HG03439 (cell line): ENCODE results near the gene BAZ2B.

ENCODE experiments used
- ATAC-seq: cut with Tn5 transposase; IDR thresholded peaks from one replicate; pipeline ENCODE4 v1.9.1; 2021; ENCODE audit warnings: mild to moderate bottlenecking, moderate library complexity; ENCODE audit not compliant: unreplicated experiment

The BAZ2B gene

DNA sequence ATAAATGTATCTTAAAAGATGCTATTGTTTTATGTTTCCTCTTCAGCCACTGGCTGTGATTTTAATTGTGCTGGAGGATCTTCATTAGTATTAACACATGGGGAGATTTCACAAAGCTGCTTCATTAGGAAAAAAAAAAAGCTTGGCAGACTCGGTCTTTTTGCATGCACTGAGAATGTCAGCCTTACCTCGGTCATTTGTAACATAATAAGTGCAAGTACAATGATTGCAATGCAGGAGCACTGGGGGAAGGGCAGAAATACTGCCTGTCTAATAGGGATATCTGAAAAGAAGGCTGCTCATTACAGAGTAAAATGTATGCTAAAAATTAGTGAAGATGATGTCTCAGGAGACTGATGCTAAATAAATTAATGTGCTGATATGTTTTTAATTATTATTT lies 1.3 kb upstream of the BAZ2B start:
- ATAC-seq, result no peak

DNA sequence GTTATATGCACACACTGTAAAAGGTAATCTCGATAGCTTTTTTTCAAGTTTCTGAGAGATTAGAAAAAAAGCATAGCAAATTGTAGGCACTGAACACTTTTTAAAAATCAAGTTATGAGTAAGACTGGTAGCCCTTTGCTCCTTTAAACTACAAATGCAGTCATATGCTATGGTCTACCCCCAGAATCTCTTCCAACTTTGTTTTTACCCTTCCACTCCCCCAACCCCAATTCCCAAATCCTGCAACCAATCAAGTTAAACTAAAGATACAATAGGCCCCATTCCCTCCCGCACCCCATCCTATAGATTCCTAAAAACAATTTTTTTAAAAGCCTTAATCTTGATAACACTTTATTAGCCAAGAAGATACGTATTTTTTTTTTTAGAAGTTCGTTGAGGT lies 752 bp upstream of the BAZ2B start:
- ATAC-seq, result no peak

DNA sequence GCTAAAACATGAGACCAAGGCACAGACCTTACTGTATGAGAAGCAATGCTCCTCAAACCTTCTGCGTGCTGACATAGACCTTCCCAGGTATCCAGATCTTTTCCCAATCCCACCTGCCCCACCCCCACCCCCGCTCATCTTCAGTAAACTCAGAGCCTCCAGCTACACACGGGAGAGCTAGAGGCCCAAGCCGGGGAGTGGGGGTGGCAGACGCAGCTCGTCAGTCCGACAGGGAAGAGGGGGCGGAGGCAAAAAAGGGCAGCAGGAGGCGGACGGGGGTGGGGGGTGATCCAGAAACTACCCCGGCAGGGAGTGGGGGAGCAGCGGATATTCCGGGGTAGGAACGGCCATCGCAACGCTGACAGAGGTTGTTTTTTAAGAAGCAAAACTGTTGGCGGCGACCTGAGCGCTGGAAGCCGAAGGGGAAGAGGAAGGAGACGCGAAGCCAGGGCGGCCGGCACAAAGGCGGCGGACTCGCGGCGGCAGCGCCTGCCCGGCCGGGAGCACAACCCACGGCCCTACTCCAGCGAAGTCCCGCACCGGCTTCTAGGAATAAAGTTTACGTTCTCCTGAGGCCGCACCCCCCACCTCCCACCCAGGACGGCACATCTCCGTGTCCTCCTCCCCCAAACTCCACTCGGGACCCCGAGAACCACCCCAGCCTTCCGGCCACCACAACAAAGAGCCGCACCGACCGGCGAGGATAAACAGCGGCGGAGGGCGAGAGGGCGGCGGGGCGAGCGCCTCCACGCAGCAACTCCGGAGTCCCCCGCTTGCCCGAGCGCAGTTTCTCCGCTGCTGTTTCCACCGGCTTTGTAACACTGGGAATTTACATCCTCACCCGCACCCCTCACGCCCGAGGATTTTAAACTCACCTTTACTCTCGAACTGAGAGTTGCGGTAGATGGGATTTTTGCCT lies 722 bp downstream of the BAZ2B start:
- ATAC-seq, result peak; percentile 75

GRCh38 chr2:159614534-159615366 lies 1.6 kb downstream of the BAZ2B start:
- peak; percentile 4 for ATAC-seq

GRCh38 chr2:159613651-159614285 lies 2.6 kb downstream of the BAZ2B start:
- no peak for ATAC-seq

DNA sequence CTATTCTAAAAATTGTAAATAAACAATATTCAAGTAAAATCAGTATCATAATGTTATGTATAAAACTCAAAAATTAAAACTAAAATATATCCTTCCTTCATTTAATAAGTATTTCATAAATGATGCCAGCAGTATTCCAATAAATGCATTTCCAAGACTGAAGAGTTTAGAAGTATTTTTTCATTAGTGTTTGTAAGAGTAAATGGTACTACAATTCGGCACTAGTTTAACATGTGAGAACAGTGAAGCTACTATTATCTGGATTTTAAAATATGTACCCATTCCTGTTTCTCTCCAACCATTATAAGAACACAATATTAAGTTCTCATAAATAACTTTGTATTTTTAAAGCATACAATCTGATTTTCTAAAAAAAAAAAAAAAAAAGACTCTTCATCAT lies 3.3 kb downstream of the BAZ2B start:
- no peak for ATAC-seq

GRCh38 chr2:159612255-159612901 lies 4.0 kb downstream of the BAZ2B start:
- ATAC-seq, result no peak

- no peak for ATAC-seq
Measured at GRCh38 chr2:159609811-159610549, 6.4 kb downstream of the BAZ2B start.

DNA sequence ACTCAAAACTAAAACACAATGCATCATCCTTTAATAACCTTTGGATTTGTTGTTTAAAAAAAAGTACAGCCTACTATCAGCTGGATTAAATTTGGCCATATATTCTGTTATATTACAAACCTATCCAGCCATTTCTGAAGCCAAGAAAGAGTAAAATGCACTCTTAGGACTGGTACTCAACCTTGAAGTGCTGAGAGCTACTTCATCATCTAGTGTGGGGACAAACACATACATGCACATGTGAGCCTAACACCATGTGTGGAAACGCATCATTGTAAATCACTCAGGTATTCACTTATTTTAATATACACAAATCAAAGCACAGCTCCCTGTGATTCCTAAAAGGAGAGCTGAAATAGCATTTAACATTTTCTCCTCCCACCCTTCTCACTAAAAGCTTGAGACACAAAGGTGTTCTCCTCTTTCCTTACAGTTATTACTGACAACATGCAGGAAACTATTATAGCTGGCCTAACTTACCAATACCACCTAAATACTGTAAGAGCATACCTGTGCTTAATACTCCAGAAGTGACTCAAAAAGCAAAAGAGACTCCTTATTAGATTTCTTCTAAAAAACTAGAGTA lies 7.5 kb downstream of the BAZ2B start:
- ATAC-seq, result no peak

DNA sequence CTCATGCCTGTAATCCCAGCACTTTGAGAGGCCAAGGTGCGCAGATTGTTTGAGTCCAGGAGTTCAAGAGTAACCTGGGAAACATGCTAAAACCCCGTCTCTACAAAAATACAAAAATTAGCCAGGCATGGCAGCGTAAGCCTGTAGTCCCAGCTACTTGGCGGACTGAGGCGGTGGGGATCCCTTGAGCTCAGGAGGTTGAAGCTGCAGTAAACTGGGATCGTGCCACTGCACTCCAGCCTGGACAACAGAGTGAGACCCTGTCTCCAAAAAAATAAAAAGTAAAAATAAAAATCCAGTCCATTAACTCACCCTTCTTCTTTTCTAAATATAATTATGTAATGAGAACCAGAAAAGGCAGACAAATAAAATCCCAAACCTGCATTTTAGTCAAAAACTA lies 8.2 kb downstream of the BAZ2B start:
- no peak for ATAC-seq

GRCh38 chr2:159606287-159606686 lies 10.1 kb downstream of the BAZ2B start:
- no peak for ATAC-seq

GRCh38 chr2:159605441-159606178 lies 10.7 kb downstream of the BAZ2B start:
- ATAC-seq, result no peak

DNA sequence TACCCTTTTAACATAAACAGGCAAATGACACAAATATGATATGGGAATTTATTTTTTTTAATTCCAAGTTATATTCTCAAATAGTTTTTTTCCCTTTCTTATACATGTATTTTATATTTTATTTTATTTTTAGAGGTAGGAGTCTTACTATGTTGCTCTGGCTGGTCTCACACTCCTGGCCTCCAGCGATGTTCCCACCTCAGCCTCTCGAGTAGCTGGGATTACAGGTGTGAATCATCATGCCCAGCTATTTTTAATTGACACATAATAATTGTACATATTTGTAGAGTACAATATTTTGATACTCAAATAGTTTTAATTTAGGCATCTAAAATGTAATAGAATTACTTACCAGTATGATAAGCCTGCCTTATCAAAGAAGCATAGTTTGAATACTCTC lies 12.2 kb downstream of the BAZ2B start:
- ATAC-seq, result no peak

GRCh38 chr2:159600752-159601151 lies 15.6 kb downstream of the BAZ2B start:
- ATAC-seq, result no peak

GRCh38 chr2:159595410-159596046 lies 20.8 kb downstream of the BAZ2B start:
- ATAC-seq, result no peak

GRCh38 chr2:159592441-159592840 lies 23.9 kb downstream of the BAZ2B start:
- ATAC-seq, result no peak

DNA sequence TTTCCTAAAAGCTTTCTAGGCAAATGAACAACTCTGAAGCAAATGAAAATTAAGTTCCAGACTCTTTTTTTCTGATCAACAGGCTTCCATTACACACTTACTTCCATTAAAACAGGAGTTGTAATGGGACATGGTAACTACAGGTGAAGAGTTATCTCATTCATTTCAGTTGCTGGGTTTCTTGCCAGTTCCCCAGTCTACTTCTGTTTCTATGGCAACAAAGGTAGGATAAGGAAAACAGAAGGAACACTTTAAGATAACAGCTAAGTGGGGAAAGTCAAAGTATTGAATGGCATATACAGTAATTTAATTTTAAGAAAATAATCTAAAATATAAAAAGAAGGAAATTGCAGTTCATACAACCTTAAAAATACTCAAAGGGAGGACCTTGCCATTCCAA lies 25.1 kb downstream of the BAZ2B start:
- no peak for ATAC-seq

- no peak for ATAC-seq
Measured at GRCh38 chr2:159589286-159589685, 27.1 kb downstream of the BAZ2B start.

DNA sequence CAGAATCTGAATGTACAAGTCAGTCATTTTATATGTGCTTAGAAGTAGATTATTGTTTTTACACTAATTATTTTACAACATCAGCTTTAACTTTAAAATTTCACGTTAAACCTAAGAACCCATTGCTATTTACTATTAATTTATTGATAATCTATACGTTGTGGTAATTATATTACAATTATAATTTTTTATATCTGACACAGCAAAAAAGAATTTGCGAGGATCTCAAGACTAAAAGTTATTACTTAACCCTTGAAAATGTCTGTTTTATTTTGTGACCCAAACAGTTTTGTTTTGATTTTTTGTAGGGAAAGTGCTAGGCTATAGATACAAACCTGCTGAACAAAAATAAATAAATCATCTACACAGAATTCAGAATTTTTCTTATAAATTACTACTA lies 30.3 kb downstream of the BAZ2B start:
- ATAC-seq, result no peak
